Activated CD8-positive, alpha-beta memory T cell treated with anti-CD3 and anti-CD28 coated beads, Interleukin-2, amount 50 U/mL, for 1 hour (primary cell): ENCODE results near the gene DCHS1.

Experiments used
- DNase-seq: peaks from one replicate; pipeline ENCODE4 v3.0.0-alpha.2; 2020; ENCODE audit errors: extremely low read depth

Gene DCHS1

GRCh38 chr11:6673523-6674218 is 18.1 kb upstream of the DCHS1 start:
- DNase-seq: no peak

- no peak for DNase-seq
Measured at GRCh38 chr11:6671991-6672390, 16.4 kb upstream of the DCHS1 start.

- no peak for DNase-seq
Measured at GRCh38 chr11:6670202-6670830, 14.7 kb upstream of the DCHS1 start.

- no peak for DNase-seq
Measured at GRCh38 chr11:6667733-6668374, 12.2 kb upstream of the DCHS1 start.

- no peak for DNase-seq
Measured at GRCh38 chr11:6666302-6667183, 10.9 kb upstream of the DCHS1 start.

- DNase-seq: no peak
Measured at GRCh38 chr11:6664551-6664950, 8.9 kb upstream of the DCHS1 start.

GRCh38 chr11:6663794-6664469 is 8.3 kb upstream of the DCHS1 start:
- no peak for DNase-seq

- no peak for DNase-seq
Measured at GRCh38 chr11:6660712-6661111, 5.1 kb upstream of the DCHS1 start.

GRCh38 chr11:6658647-6659046 is 3.0 kb upstream of the DCHS1 start:
- no peak for DNase-seq

- no peak for DNase-seq
Measured at GRCh38 chr11:6657346-6657745, 1.7 kb upstream of the DCHS1 start.

- DNase-seq: no peak
Measured at GRCh38 chr11:6656936-6657335, 1.3 kb upstream of the DCHS1 start.

GRCh38 chr11:6656584-6656915 is 941 bp upstream of the DCHS1 start:
- no peak for DNase-seq

- DNase-seq: no peak
Measured at GRCh38 chr11:6655020-6655789, 404 bp downstream of the DCHS1 start.

GRCh38 chr11:6654281-6655019 is 1.2 kb downstream of the DCHS1 start:
- DNase-seq: no peak

- DNase-seq: no peak
Measured at GRCh38 chr11:6653656-6654055, 2.0 kb downstream of the DCHS1 start.

GRCh38 chr11:6653097-6653496 is 2.5 kb downstream of the DCHS1 start:
- DNase-seq: no peak

- no peak for DNase-seq
Measured at GRCh38 chr11:6652182-6652581, 3.4 kb downstream of the DCHS1 start.

- peak; percentile 23 for DNase-seq
Measured at GRCh38 chr11:6650980-6651379, 4.6 kb downstream of the DCHS1 start.

GRCh38 chr11:6650104-6650503 is 5.5 kb downstream of the DCHS1 start:
- no peak for DNase-seq

- DNase-seq: no peak
Measured at GRCh38 chr11:6648501-6648900, 7.1 kb downstream of the DCHS1 start.
